IMR-90 (cell line): ENCODE data around the gene TP53BP2. TPM values are rescaled to one million over a fixed set of nuclear protein-coding genes. Genes with fewer than 3 reads are reported as not detected.

Source experiments
- ATAC-seq: fragments of 200-7000 bp; cut with Tn5 transposase; 2 replicates; pipeline ENCODE4 v1.9.1; 2020; ENCODE audit warnings: low read depth, mild to moderate bottlenecking, moderate library complexity
- BruUV-seq: library from RNA; stranded (reverse); fragments of 400-500 nt; replicated peaks from 2 replicates; lab custom pipeline; 2021; lab: Mats Ljungman, UMichigan
- CTCF ChIA-PET: fragments of 300-600 bp; formaldehyde crosslinking; extraction: SDS; loops from one replicate; lab custom pipeline; 2021; ENCODE audit warnings: antibody characterized with exemption; lab: Yijun Ruan, JAX
- POLR2A ChIA-PET: fragments of 300-600 bp; sonication (Branson Sonifier 250); formaldehyde crosslinking; loops from one replicate; lab custom pipeline; 2022; ENCODE audit warnings: antibody characterized with exemption; ENCODE audit not compliant: unreplicated experiment; lab: Charles Lee
- DNase-seq: peaks from one replicate; pipeline ENCODE4 v3.0.0; 2013
- H2AFZ ChIP-seq: replicated peaks from 2 replicates; pipeline ENCODE3; 2013; ENCODE audit warnings: low read length, mild to moderate bottlenecking; ENCODE audit not compliant: poor library complexity
- H2AK5ac ChIP-seq: 2 replicates; pipeline ENCODE4 v1.6.1; 2013; ENCODE audit warnings: low read depth, low read length, inconsistent platforms
- H2AK9ac ChIP-seq: replicated peaks from 2 replicates; pipeline ENCODE3; 2013; ENCODE audit warnings: mild to moderate bottlenecking, low read depth, low read length, moderate library complexity; ENCODE audit not compliant: poor library complexity
- H2BK120ac ChIP-seq: 2 replicates; pipeline ENCODE4 v1.6.1; 2013; ENCODE audit warnings: low read depth, low read length, inconsistent platforms
- H2BK15ac ChIP-seq: 3 replicates; pipeline ENCODE4 v1.6.1; 2013; ENCODE audit warnings: low read depth, low read length, inconsistent platforms
- H2BK20ac ChIP-seq: 2 replicates; pipeline ENCODE4 v1.6.1; 2013; ENCODE audit warnings: low read depth, mild to moderate bottlenecking, inconsistent platforms, low read length, moderate library complexity
- H2BK5ac ChIP-seq: 2 replicates; pipeline ENCODE4 v1.6.1; 2013; ENCODE audit warnings: mild to moderate bottlenecking, low read depth, low read length, inconsistent platforms; ENCODE audit not compliant: poor library complexity, severe bottlenecking
- H3K14ac ChIP-seq: replicated peaks from 2 replicates; pipeline ENCODE4 v1.6.1; 2013; ENCODE audit warnings: low read depth, low read length, inconsistent platforms
- H3K18ac ChIP-seq: 2 replicates; pipeline ENCODE4 v1.6.1; 2013; ENCODE audit warnings: low read depth, low read length, control low read depth
- H3K23ac ChIP-seq: 2 replicates; pipeline ENCODE4 v1.6.1; 2013; ENCODE audit warnings: low read depth, low read length, inconsistent platforms
- H3K27ac ChIP-seq: 2 replicates; pipeline ENCODE4 v1.5.1; 2013; ENCODE audit warnings: mild to moderate bottlenecking, control low read depth, low read length; ENCODE audit not compliant: insufficient read depth
- H3K27me3 ChIP-seq: 2 replicates; pipeline ENCODE4 v1.6.1; 2013; ENCODE audit warnings: low read length; ENCODE audit not compliant: control insufficient read depth, insufficient read depth
- H3K36me3 ChIP-seq: 2 replicates; pipeline ENCODE4 v1.6.1; 2013; ENCODE audit warnings: low read length, mixed read lengths; ENCODE audit not compliant: control insufficient read depth, insufficient read depth
- H3K4ac ChIP-seq: 2 replicates; pipeline ENCODE4 v1.6.1; 2013; ENCODE audit warnings: low read depth, low read length, inconsistent platforms
- H3K4me1 ChIP-seq: 2 replicates; pipeline ENCODE4 v1.6.1; 2013; ENCODE audit warnings: low read length, mixed read lengths; ENCODE audit not compliant: control insufficient read depth, insufficient read depth
- H3K4me2 ChIP-seq: 2 replicates; pipeline ENCODE4 v1.6.1; 2013; ENCODE audit warnings: low read depth, mild to moderate bottlenecking, control low read depth, low read length, moderate library complexity
- H3K4me3 ChIP-seq: 2 replicates; pipeline ENCODE4 v1.5.1; 2013; ENCODE audit warnings: low read depth, mild to moderate bottlenecking, control low read depth, low read length, moderate library complexity; ENCODE audit not compliant: insufficient read depth
- H3K56ac ChIP-seq: 2 replicates; pipeline ENCODE4 v1.6.1; 2013; ENCODE audit warnings: low read length, inconsistent platforms; ENCODE audit not compliant: insufficient read depth; ENCODE audit errors: extremely low read depth
- H3K79me1 ChIP-seq, 2 experiments: 2 replicates each; pipeline ENCODE4 v1.6.1; 2013; ENCODE audit warnings: low read length in 2 of 2, inconsistent platforms in 1 of 2, low read depth in 1 of 2
- H3K9ac ChIP-seq: 2 replicates; pipeline ENCODE4 v1.6.1; 2013; ENCODE audit warnings: low read depth, low read length, control low read depth
- H3K9me1 ChIP-seq: 2 replicates; pipeline ENCODE4 v1.6.1; 2013; ENCODE audit warnings: low read length, inconsistent platforms; ENCODE audit not compliant: insufficient read depth
- H3K9me3 ChIP-seq: 2 replicates; pipeline ENCODE4 v1.6.1; 2013; ENCODE audit warnings: low read length; ENCODE audit not compliant: control insufficient read depth, insufficient read depth
- H4K20me1 ChIP-seq: 2 replicates; pipeline ENCODE4 v1.6.1; 2013; ENCODE audit warnings: low read length, inconsistent platforms; ENCODE audit not compliant: insufficient read depth
- H4K5ac ChIP-seq: 2 replicates; pipeline ENCODE4 v1.6.1; 2013; ENCODE audit warnings: mild to moderate bottlenecking, low read depth, low read length, control low read depth
- H4K8ac ChIP-seq, 2 experiments: 2 replicates each; pipeline ENCODE4 v1.6.1; 2013; ENCODE audit warnings: low read depth in 2 of 2, low read length in 2 of 2, control low read depth in 1 of 2, inconsistent platforms in 1 of 2
- H4K91ac ChIP-seq: 2 replicates; pipeline ENCODE4 v1.6.1; 2013; ENCODE audit warnings: low read depth, low read length, inconsistent platforms; ENCODE audit not compliant: insufficient read depth
- BHLHE40 ChIP-seq: fragments of 150-350 bp; IDR thresholded peaks from 2 replicates; pipeline ENCODE4 v1.6.1; 2016; ENCODE audit warnings: mild to moderate bottlenecking, low read depth, low read length
- CEBPB ChIP-seq: IDR thresholded peaks from 2 replicates; pipeline ENCODE4 v1.6.1; 2012; ENCODE audit warnings: low read depth, low read length, improper control_type of control experiment
- CHD1 ChIP-seq: IDR thresholded peaks from 2 replicates; pipeline ENCODE4 v1.6.1; 2012; ENCODE audit warnings: low read depth, low read length, improper control_type of control experiment
- FOS ChIP-seq: fragments of 150-350 bp; IDR thresholded peaks from 2 replicates; pipeline ENCODE4 v1.6.1; 2016; ENCODE audit warnings: low read depth, low read length
- MAFK ChIP-seq: IDR thresholded peaks from 2 replicates; pipeline ENCODE4 v1.6.1; 2012; ENCODE audit warnings: low read depth, low read length, improper control_type of control experiment
- MAZ ChIP-seq: IDR thresholded peaks from 2 replicates; pipeline ENCODE4 v1.6.1; 2012; ENCODE audit warnings: low read depth, mild to moderate bottlenecking, low read length, improper control_type of control experiment, moderate library complexity, borderline replicate concordance
- RAD21 ChIP-seq: IDR thresholded peaks from 2 replicates; pipeline ENCODE4 v1.6.1; 2012; ENCODE audit warnings: low read length, improper control_type of control experiment
- RCOR1 ChIP-seq: IDR thresholded peaks from 2 replicates; pipeline ENCODE4 v1.6.1; 2012; ENCODE audit warnings: mild to moderate bottlenecking, low read length, improper control_type of control experiment; ENCODE audit not compliant: insufficient replicate concordance
- SMC3 ChIP-seq: fragments of 150-350 bp; IDR thresholded peaks from 2 replicates; pipeline ENCODE4 v1.6.1; 2016; ENCODE audit warnings: low read depth, mild to moderate bottlenecking, antibody characterized with exemption, low read length, moderate library complexity
- WGBS, 2 experiments: methylation state at CpG; one replicate each; pipeline versions ENCODE4 v1.1.5 to v1.1.7; 2013; ENCODE audit warnings: missing lambda C conversion rate in 2 of 2; ENCODE audit not compliant: insufficient read length in 1 of 2; ENCODE audit errors: extremely low coverage in 2 of 2; 5-methylcytosine and 5-hydroxymethylcytosine counted together
- dilution Hi-C: fragments of 300-500 bp; cut with HindIII; formaldehyde crosslinking; loops from one replicate; pipeline ENCODE4 v1.14.3; 2018; ENCODE audit warnings: low sequenced_read_pairs; ENCODE audit not compliant: unreplicated experiment
- in situ Hi-C: fragments of 300-500 bp; cut with MboI; formaldehyde crosslinking; loops from 3 replicates; pipeline ENCODE4 v1.14.3; 2019; ENCODE audit warnings: low sequenced_read_pairs, inconsistent platforms, mixed read lengths
- intact Hi-C: fragments of 100-400 bp; cut with micrococcal nuclease; formaldehyde crosslinking; loops from 2 replicates; pipeline ENCODE4 v1.10.0; 2022
- polyA plus RNA-seq, 3 experiments: library from polyadenylated mRNA; depleted of rRNA; stranded (reverse); fragments of >200 nt; gene quantifications; 2 replicates each; pipeline ENCODE4 v1.2.3, GENCODE V29; 2012; ENCODE audit warnings: low replicate concordance in 1 of 3
- total RNA-seq: library from RNA; depleted of rRNA; stranded (reverse); fragments of >200 nt; gene quantifications from 2 replicates; pipeline ENCODE4 v1.2.3, GENCODE V29; 2012
- TF ChIP-seq, protein P1 (sequence below): fragments of 150-350 bp; IDR thresholded peaks from 2 replicates; pipeline ENCODE4 v1.6.1; 2016; ENCODE audit warnings: low read depth, mild to moderate bottlenecking, low read length, moderate library complexity, borderline replicate concordance
- TF ChIP-seq, protein P2 (sequence below): fragments of 150-350 bp; IDR thresholded peaks from 2 replicates; pipeline ENCODE4 v1.6.1; 2017; ENCODE audit warnings: mild to moderate bottlenecking, antibody characterized with exemption, low read length, low read depth
- TF ChIP-seq, protein P3 (sequence below): conservative IDR thresholded peaks from 2 replicates; pipeline ENCODE4 v1.5.1; 2012; ENCODE audit warnings: mild to moderate bottlenecking, low read depth, low read length, improper control_type of control experiment

TP53BP2 gene
- total and polyA plus RNA-seq, 2 of the 4 experiments (the other 2 are of a cell fraction) = 19.9 to 35.0 TPM

DNA sequence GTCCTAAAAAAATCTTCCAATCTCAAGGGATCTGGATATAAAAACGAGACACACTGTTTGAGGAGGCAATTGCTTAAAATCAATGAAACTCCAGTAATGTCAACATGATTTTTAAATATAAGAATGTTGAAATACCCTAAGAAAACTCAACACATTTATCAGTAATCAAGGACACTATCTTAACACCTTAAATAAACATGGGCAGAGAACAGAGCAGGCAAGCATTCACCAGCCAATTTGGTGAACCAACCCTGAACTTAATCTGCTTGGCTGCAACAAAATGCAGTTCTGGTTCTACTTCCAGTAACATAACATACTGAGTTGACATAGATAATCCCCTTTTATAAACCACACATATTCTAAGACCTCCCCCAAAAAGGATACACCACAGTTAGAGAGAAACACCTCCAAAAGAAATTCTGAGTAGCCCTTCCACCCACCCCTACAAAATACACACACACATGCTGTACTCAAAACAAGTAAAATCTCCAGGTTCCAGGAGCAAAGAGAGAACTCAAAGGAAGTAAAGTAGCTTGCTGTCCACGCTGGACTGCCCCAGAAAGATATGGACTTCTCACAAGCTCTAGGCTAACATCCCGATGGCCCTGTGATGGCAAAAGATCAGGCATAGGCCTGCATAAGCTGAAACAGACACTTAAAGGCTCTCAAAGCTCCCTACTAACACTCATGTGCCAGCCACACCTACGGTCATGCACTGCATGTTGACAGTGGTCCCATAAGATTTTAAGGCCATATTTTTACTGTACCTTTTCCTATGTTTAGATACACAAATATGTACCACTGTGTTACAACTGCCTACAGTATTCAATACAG, 30.5 kb downstream of the TP53BP2 start:
- WGBS, 2 experiments = 80% methylated on average over 1 of the region's 4 CpGs; no CpG with 5 or more reads in 1 of the 2 experiments
- Histone ChIP-seq H4K91ac (no peak overlapping the region), H2BK20ac (no peak overlapping the region), H3K9me1 (peaks cover 7% of the 10 kb centered on the region), H3K9me3 (no peaks in the 10 kb centered on the region), H3K36me3 (peaks cover 17% of the 10 kb centered on the region), H2BK15ac (no peak overlapping the region), H3K4me3 (no peak overlapping the region), H3K14ac (no peak overlapping the region), H4K5ac (no peak overlapping the region), H2BK5ac (no peak overlapping the region), H3K56ac (no peak overlapping the region), H4K8ac (no peak overlapping the region), H3K79me1 (peaks cover 17 to 41% of the 10 kb centered on the region in 2 experiments; a peak in 3 of 4 replicates), H3K4me1 (peaks cover 2% of the 10 kb centered on the region), H3K18ac (no peak overlapping the region), H4K20me1 (peaks cover 11% of the 10 kb centered on the region; the same call in 1 of the 2 replicates), H2AFZ (no peak overlapping the region), H3K23ac (peak overlapping the region; percentile 1; the same call in 1 of the 2 replicates), H3K27me3 (no peaks in the 10 kb centered on the region), H3K4ac (no peak overlapping the region), H2BK120ac (no peak overlapping the region), H3K27ac (no peak overlapping the region), H2AK5ac (no peak overlapping the region), H2AK9ac (no peak overlapping the region), H3K9ac (no peak overlapping the region), H3K4me2 (no peak overlapping the region)
- no TSS peak for BruUV-seq
- no peak for ATAC-seq
- no peak for DNase-seq
- ChIA-PET CTCF (no interaction called here), POLR2A (no interaction called here)
- no peak for TF ChIP-seq CHD1
- TF ChIP-seq RCOR1 = no peak
- no peak for TF ChIP-seq MAZ
- TF ChIP-seq, protein P1, sequence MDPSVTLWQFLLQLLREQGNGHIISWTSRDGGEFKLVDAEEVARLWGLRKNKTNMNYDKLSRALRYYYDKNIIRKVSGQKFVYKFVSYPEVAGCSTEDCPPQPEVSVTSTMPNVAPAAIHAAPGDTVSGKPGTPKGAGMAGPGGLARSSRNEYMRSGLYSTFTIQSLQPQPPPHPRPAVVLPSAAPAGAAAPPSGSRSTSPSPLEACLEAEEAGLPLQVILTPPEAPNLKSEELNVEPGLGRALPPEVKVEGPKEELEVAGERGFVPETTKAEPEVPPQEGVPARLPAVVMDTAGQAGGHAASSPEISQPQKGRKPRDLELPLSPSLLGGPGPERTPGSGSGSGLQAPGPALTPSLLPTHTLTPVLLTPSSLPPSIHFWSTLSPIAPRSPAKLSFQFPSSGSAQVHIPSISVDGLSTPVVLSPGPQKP = no peak
- TF ChIP-seq BHLHE40 = no peak
- TF ChIP-seq RAD21 = no peak
- TF ChIP-seq, protein P2, sequence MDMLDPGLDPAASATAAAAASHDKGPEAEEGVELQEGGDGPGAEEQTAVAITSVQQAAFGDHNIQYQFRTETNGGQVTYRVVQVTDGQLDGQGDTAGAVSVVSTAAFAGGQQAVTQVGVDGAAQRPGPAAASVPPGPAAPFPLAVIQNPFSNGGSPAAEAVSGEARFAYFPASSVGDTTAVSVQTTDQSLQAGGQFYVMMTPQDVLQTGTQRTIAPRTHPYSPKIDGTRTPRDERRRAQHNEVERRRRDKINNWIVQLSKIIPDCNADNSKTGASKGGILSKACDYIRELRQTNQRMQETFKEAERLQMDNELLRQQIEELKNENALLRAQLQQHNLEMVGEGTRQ = no peak
- no peak for TF ChIP-seq CEBPB
- TF ChIP-seq SMC3 = no peak
- no peak for TF ChIP-seq FOS
- TF ChIP-seq MAFK = no peak
- TF ChIP-seq, protein P3, sequence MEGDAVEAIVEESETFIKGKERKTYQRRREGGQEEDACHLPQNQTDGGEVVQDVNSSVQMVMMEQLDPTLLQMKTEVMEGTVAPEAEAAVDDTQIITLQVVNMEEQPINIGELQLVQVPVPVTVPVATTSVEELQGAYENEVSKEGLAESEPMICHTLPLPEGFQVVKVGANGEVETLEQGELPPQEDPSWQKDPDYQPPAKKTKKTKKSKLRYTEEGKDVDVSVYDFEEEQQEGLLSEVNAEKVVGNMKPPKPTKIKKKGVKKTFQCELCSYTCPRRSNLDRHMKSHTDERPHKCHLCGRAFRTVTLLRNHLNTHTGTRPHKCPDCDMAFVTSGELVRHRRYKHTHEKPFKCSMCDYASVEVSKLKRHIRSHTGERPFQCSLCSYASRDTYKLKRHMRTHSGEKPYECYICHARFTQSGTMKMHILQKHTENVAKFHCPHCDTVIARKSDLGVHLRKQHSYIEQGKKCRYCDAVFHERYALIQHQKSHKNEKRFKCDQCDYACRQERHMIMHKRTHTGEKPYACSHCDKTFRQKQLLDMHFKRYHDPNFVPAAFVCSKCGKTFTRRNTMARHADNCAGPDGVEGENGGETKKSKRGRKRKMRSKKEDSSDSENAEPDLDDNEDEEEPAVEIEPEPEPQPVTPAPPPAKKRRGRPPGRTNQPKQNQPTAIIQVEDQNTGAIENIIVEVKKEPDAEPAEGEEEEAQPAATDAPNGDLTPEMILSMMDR = no peak
- in situ Hi-C loops = no loop called here
- intact Hi-C loops = loop anchor here (10.0 kb wide), 2 partner anchors 90 to 300 kb away; partner anchors contain the start of gene FBXO28
- dilution Hi-C loops = no loop called here
